ENCODE data around the gene C12orf57.

DNA sequence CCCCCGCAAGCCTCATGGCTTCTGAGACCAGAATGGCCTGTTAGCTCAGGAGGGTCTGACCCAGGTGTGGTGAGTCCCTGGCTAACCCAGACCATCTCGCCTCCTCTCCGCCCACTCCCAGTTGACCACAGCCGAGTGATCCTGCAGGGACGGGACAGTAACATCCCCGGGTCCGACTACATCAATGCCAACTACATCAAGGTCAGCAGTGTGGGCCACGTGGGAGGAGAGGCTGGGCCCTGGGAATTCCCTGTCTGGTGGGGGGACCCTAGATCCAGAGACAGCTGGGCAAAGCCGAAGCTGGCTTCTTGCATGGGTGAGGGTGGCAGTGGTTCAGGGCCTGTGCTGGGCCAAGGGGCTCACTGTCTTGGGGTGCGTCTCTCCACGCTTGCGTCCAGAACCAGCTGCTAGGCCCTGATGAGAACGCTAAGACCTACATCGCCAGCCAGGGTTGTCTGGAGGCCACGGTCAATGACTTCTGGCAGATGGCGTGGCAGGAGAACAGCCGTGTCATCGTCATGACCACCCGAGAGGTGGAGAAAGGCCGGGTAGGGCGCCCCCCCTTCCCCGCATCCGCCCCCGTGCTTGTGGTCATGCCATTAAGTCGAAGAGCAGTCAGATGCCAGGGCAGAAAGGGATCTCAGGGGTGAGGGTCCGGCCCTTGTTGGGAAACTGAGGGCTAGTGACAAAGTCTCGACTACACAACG, 12.4 kb downstream of the C12orf57 start:
- TF ChIP-seq BHLHE40 (IDR thresholded peaks at IDR 0.05; ENCODE audit: borderline replicate concordance) (no peak), TARDBP (IDR thresholded peaks at IDR 0.05) (no peak), HDGF (IDR thresholded peaks at IDR 0.05; ENCODE audit: borderline replicate concordance) (no peak), ZNF384 (IDR thresholded peaks at IDR 0.05) (no peak), FOXK2 (IDR thresholded peaks at IDR 0.05) (no peak), LEF1 (IDR thresholded peaks at IDR 0.05; ENCODE audit: borderline replicate concordance) (no peak), FOXM1 (IDR thresholded peaks at IDR 0.05; ENCODE audit: borderline replicate concordance) (no peak), SP1 (IDR thresholded peaks at IDR 0.05) (no peak), PKNOX1 (IDR thresholded peaks at IDR 0.05) (no peak), FOXA1 (IDR thresholded peaks at IDR 0.05) (no peak), ELF4 (IDR thresholded peaks at IDR 0.05) (no peak)

All from HEK293T (cell line).